HG03095 (cell line): ENCODE data around the gene CSK.

Experiments
- ATAC-seq: cut with Tn5 transposase; IDR thresholded peaks from one replicate; pipeline ENCODE4 v1.9.1; 2021; ENCODE audit warnings: moderate library complexity; ENCODE audit not compliant: unreplicated experiment

The CSK gene

GRCh38 chr15:74822233-74822632 is 40.4 kb downstream of the CSK start:
- ATAC-seq, result no peak

- no peak for ATAC-seq
Observed at GRCh38 chr15:74823324-74823723, 41.4 kb downstream of the CSK start.

GRCh38 chr15:74824976-74825375 is 43.1 kb downstream of the CSK start:
- ATAC-seq, result no peak

GRCh38 chr15:74825866-74826265 is 44.0 kb downstream of the CSK start:
- ATAC-seq, result no peak

GRCh38 chr15:74826364-74826819 is 44.5 kb downstream of the CSK start, which contains the start of gene CPLX3:
TSS of gene CPLX3 (plus strand) at chr15:74826627. CDS start at chr15:74826704, 77 bp downstream.
- ATAC-seq, result no peak

- ATAC-seq, result no peak
Observed at GRCh38 chr15:74826921-74827320, 45.0 kb downstream of the CSK start.

GRCh38 chr15:74827614-74828013 is 45.7 kb downstream of the CSK start:
- ATAC-seq, result no peak

GRCh38 chr15:74828835-74829234 is 47.0 kb downstream of the CSK start:
- no peak for ATAC-seq

- no peak for ATAC-seq
Observed at GRCh38 chr15:74829486-74829885, 47.6 kb downstream of the CSK start.

GRCh38 chr15:74829991-74830390 is 48.1 kb downstream of the CSK start:
- no peak for ATAC-seq

- ATAC-seq, result no peak
Observed at GRCh38 chr15:74830868-74831267, 49.0 kb downstream of the CSK start.

- ATAC-seq, result no peak
Observed at GRCh38 chr15:74831813-74832495, 50.1 kb downstream of the CSK start.

GRCh38 chr15:74832826-74833225 is 50.9 kb downstream of the CSK start:
- no peak for ATAC-seq

GRCh38 chr15:74833376-74834107 is 51.7 kb downstream of the CSK start:
- ATAC-seq, result no peak

- no peak for ATAC-seq
Observed at GRCh38 chr15:74835312-74835823, 53.5 kb downstream of the CSK start.

- ATAC-seq, result no peak
Observed at GRCh38 chr15:74836846-74837245, 55.0 kb downstream of the CSK start.

- no peak for ATAC-seq
Observed at GRCh38 chr15:74837482-74838136, 55.7 kb downstream of the CSK start.

GRCh38 chr15:74838137-74838516 is 56.2 kb downstream of the CSK start:
- no peak for ATAC-seq

- no peak for ATAC-seq
Observed at GRCh38 chr15:74838746-74839525, 57.1 kb downstream of the CSK start.

GRCh38 chr15:74839526-74840395 is 57.9 kb downstream of the CSK start:
- ATAC-seq, result no peak
